Uterus (tissue), 4 donors: ENCODE data around the gene CD99. TPM values are rescaled to one million over a fixed set of nuclear protein-coding genes. Genes with fewer than 3 reads are reported as not detected.

Experiments used
- DNase-seq, 2 donors: peaks; one replicate each; pipeline ENCODE4 v3.0.0-alpha.2; 2019 to 2020
- H3K27ac ChIP-seq, 2 donors: fragments of 200-600 bp; sonication (generic); 1 replicate in 1 of 2; 2 replicates in 1 of 2; pipeline ENCODE4 v1.5.1; 2016 to 2018
- H3K27me3 ChIP-seq, 2 donors: fragments of 200-600 bp; sonication (generic); one replicate each; pipeline ENCODE4 v1.5.1; 2018 to 2019; ENCODE audit warnings: control low read depth in 1 of 2
- H3K36me3 ChIP-seq, 2 donors: fragments of 200-600 bp; sonication (generic); one replicate each; pipeline ENCODE4 v1.5.1; 2019; ENCODE audit warnings: control low read depth in 1 of 2
- H3K4me1 ChIP-seq, 2 donors: fragments of 200-600 bp; sonication (generic); one replicate each; pipeline ENCODE4 v1.5.1; 2018 to 2019; ENCODE audit warnings: control low read depth in 1 of 2
- H3K4me3 ChIP-seq, 2 donors: fragments of 200-600 bp; sonication (generic); 1 replicate in 1 of 2; 2 replicates in 1 of 2; pipeline ENCODE4 v1.5.1; 2018 to 2019; ENCODE audit warnings: mild to moderate bottlenecking in 1 of 2
- H3K9me3 ChIP-seq, 2 donors: fragments of 200-600 bp; sonication (generic); one replicate each; pipeline ENCODE4 v1.5.1; 2019; ENCODE audit warnings: control low read depth in 1 of 2
- POLR2A ChIP-seq, 2 donors: fragments of 450-650 bp; IDR thresholded peaks; one replicate each; pipeline ENCODE4 v1.6.1; 2016; ENCODE audit warnings: antibody characterized with exemption in 2 of 2, mild to moderate bottlenecking in 1 of 2, moderate library complexity in 1 of 2
- intact Hi-C: fragments of 100-400 bp; cut with DNase I; formaldehyde crosslinking; loops from one replicate; pipeline ENCODE4 v1.15.1; 2023; ENCODE audit warnings: low total_unique reads
- total RNA-seq, 4 donors: library from RNA; depleted of rRNA in 3 of 4; stranded (reverse); fragments of >200 nt in 3 of 4; gene quantifications; one replicate each; pipeline versions ENCODE4 v1.1.0 to v1.2.4, GENCODE V29; 2014 to 2023
- TF ChIP-seq, protein P1 (sequence below), 4 experiments: fragments of 200-600 bp in 2 of 4; fragments of 450-650 bp in 2 of 4; sonication (generic) in 2 of 4; IDR thresholded peaks; one replicate each; pipeline ENCODE4 v1.5.1; 2016 to 2019; ENCODE audit warnings: antibody characterized with exemption in 4 of 4, mild to moderate bottlenecking in 2 of 4, moderate library complexity in 1 of 4
- donor health status: DM: yes; HTN: yes; CAD: no.

CD99 gene
- total RNA-seq, 4 donors from 2014 or later, result 81.9 to 329 (median 202) TPM

DNA sequence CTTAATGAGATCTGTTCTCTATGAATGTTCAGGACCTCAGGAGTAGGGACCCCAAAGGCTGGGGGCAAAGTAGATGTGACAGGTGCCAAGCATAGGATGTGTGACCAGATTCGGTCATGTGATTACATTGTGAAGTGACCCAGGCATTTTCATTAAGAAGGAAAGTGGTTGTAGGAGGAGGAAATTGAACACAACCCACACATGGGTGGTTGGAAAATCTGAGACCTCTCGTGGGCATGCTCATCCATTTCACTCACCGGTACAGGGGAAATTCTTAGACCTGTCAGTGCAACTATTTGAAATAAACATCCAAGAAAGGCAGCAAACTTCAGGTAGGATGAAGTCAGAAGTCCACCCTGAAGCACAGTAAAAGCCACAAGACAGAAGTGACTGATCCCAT is 43.5 kb upstream of the CD99 start:
- H3K27me3 ChIP-seq, result no peaks in the 10 kb centered on the region
- H3K9me3 ChIP-seq, result no peaks in the 10 kb centered on the region
- no peak for DNase-seq
- H3K27ac ChIP-seq, result no peak overlapping the region
- no peak overlapping the region for H3K4me3 ChIP-seq
- H3K36me3 ChIP-seq, result no peaks in the 10 kb centered on the region
- intact Hi-C loops, result no loop called here
- TF ChIP-seq, protein P1, sequence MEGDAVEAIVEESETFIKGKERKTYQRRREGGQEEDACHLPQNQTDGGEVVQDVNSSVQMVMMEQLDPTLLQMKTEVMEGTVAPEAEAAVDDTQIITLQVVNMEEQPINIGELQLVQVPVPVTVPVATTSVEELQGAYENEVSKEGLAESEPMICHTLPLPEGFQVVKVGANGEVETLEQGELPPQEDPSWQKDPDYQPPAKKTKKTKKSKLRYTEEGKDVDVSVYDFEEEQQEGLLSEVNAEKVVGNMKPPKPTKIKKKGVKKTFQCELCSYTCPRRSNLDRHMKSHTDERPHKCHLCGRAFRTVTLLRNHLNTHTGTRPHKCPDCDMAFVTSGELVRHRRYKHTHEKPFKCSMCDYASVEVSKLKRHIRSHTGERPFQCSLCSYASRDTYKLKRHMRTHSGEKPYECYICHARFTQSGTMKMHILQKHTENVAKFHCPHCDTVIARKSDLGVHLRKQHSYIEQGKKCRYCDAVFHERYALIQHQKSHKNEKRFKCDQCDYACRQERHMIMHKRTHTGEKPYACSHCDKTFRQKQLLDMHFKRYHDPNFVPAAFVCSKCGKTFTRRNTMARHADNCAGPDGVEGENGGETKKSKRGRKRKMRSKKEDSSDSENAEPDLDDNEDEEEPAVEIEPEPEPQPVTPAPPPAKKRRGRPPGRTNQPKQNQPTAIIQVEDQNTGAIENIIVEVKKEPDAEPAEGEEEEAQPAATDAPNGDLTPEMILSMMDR (IDR thresholded peaks at IDR 0.05), result no peak
- TF ChIP-seq POLR2A (IDR thresholded peaks at IDR 0.05), result no peak
- H3K4me1 ChIP-seq, result no peaks in the 10 kb centered on the region

DNA sequence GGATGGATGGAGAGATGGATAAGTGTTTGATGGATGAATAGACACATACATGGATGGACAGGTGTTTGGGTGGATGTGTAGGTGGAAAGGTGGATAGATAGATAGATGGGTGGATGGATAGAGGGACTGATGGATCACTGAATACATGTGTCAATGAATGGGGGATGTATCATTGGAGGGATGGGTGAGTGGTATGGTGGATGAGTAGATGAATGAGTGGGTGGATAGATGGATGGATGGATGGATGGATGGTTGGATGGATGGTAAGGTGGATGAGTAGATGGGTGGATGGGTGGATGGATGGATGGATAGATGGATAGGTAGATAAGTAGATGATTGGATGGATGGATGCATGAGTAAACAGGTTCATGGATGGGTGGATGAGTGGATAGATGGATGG is 41.1 kb upstream of the CD99 start:
- Histone ChIP-seq H3K4me1 (no peaks in the 10 kb centered on the region), H3K9me3 (no peaks in the 10 kb centered on the region), H3K27ac (no peak overlapping the region), H3K4me3 (no peak overlapping the region), H3K27me3 (no peaks in the 10 kb centered on the region), H3K36me3 (no peaks in the 10 kb centered on the region)
- intact Hi-C loops, result no loop called here
- no peak for DNase-seq
- TF ChIP-seq, protein P1 (IDR thresholded peaks at IDR 0.05), result no peak
- TF ChIP-seq POLR2A (IDR thresholded peaks at IDR 0.05), result no peak

DNA sequence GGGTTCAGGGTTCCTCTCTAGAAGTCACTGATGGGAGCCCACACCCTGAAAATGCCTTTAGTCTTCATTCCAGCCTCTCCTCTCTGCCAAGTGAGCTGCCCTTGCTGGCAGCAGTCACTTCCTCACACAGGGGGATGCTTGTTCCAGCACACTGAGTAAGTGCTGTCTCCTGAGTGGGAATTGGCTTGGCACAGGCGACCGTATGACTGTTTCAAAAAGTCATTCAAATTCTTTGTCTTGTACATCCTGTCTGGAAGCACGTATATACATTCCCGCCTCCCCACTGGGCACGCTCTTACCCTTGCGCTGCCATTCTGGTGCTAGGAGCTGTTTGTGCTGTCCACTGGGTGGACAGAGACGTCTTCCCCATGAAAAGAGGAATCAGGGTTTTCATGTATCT is 40.2 kb upstream of the CD99 start:
- TF ChIP-seq, protein P1 (IDR thresholded peaks at IDR 0.05), result no peak
- TF ChIP-seq POLR2A (IDR thresholded peaks at IDR 0.05), result no peak
- Histone ChIP-seq H3K36me3 (no peaks in the 10 kb centered on the region), H3K27ac (no peak overlapping the region), H3K4me1 (no peaks in the 10 kb centered on the region), H3K9me3 (no peaks in the 10 kb centered on the region), H3K4me3 (no peak overlapping the region), H3K27me3 (no peaks in the 10 kb centered on the region)
- DNase-seq, result no peak
- intact Hi-C loops, result no loop called here

DNA sequence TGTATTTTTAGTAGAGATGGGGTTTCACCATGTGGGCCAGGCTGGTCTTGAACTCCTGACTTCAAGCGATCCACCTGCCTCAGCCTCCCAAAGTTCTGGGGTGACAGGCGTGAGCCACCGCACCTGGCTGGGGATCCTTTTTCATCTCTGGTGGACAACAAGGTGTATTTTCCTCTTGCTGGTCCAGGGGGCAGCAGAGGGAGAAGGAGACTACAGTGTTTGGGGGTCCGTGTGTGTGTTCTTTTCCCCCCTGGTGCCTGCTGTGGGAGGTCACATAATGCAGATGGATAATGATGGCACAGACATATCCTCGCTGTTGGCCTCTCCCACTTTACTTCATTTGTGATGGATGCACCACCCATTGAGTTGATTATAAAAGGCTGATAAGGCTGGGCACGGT is 39.0 kb upstream of the CD99 start:
- TF ChIP-seq, protein P1 (IDR thresholded peaks at IDR 0.05), result no peak
- TF ChIP-seq POLR2A (IDR thresholded peaks at IDR 0.05), result no peak
- no peak overlapping the region for H3K4me3 ChIP-seq

DNA sequence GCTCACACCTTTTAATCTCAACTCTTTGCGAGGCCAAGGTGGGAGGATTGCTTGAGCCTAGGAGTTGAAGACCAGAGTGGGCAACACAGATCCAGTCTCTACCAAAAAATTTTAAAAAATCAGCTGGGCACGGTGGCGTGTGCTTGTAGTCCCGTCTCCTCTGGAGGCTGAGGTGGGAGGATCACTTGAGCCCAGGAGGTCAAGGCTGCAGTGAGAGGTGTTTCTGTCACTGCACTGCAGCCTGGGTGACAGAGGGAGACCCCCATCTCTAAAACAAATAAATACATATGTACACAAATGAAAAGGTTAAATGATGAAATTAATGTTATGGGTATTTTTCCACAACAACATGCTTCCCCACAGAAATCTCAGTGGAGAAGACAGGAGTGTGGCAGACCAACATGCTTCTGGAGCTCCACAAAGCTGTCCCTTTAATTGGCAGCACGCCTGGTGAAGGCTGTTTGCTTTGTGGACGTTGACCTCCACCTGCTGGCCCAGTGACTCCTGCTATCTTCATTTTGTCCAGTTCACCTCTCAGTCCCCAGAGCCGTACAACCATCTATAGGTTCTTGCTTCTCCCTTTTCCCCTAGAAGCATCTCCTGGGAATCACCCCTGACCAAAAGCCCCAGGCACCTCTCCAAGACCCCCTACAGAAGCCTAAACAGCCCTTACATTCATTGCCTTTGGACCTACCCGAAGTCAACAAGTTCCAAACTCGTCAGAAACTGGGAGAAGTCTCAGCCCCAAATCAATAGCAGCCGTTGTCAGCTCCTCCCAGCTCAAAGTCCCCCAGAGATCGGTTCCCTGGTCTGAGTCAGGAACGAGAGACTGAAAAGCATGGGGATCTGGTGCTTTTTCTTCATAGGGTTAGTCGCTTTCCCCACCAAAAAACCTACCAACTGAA is 36.4 kb upstream of the CD99 start:
- TF ChIP-seq, protein P1 (IDR thresholded peaks at IDR 0.05), result no peak
- TF ChIP-seq POLR2A (IDR thresholded peaks at IDR 0.05), result no peak
- H3K27me3 ChIP-seq, result no peaks in the 10 kb centered on the region
- intact Hi-C loops, result no loop called here
- no peaks in the 10 kb centered on the region for H3K4me1 ChIP-seq
- no peak overlapping the region for H3K27ac ChIP-seq
- H3K9me3 ChIP-seq, result no peaks in the 10 kb centered on the region
- H3K36me3 ChIP-seq, result no peaks in the 10 kb centered on the region
- DNase-seq, result no peak
- H3K4me3 ChIP-seq, result no peak overlapping the region

More for the DNA sequence above, 39.0 kb upstream of the CD99 start:
- H3K27me3 ChIP-seq, result no peaks in the 10 kb centered on the region
- H3K9me3 ChIP-seq, result no peaks in the 10 kb centered on the region
- no peaks in the 10 kb centered on the region for H3K4me1 ChIP-seq
- DNase-seq, result no peak
- no peak overlapping the region for H3K27ac ChIP-seq
- no peaks in the 10 kb centered on the region for H3K36me3 ChIP-seq
- intact Hi-C loops, result no loop called here
